Astrocyte (in vitro differentiated cells and primary cell): ENCODE data around the gene FAM120AOS. TPM values are rescaled to one million over a fixed set of nuclear protein-coding genes. Genes with fewer than 3 reads are reported as not detected.

Experiments used
- DNase-seq: peaks from one replicate; pipeline ENCODE4 v3.0.0-alpha.2; 2010; ENCODE audit warnings: low read depth
- FAIRE-seq: peaks from 2 replicates; lab custom pipeline; 2011; peaks lifted over from hg19 to GRCh38; lab: Jason Lieb, UNC
- H2AFZ ChIP-seq: 2 replicates; pipeline ENCODE4 v1.6.0; 2012; ENCODE audit warnings: low read depth, low read length, inconsistent platforms
- H3K27ac ChIP-seq: 2 replicates; pipeline ENCODE4 v1.5.1; 2011; ENCODE audit warnings: low read depth, low read length, inconsistent platforms
- H3K27me3 ChIP-seq: 2 replicates; pipeline ENCODE4 v1.6.0; 2011; ENCODE audit warnings: low read length, inconsistent platforms; ENCODE audit not compliant: insufficient read depth
- H3K36me3 ChIP-seq: 2 replicates; pipeline ENCODE4 v1.5.1; 2011; ENCODE audit warnings: low read length, inconsistent platforms; ENCODE audit not compliant: insufficient read depth
- H3K4me1 ChIP-seq: 2 replicates; pipeline ENCODE4 v1.5.1; 2011; ENCODE audit warnings: low read length, inconsistent platforms; ENCODE audit not compliant: insufficient read depth
- H3K4me2 ChIP-seq: 2 replicates; pipeline ENCODE4 v1.6.0; 2012; ENCODE audit warnings: low read length, inconsistent platforms
- H3K4me3 ChIP-seq: 2 replicates; pipeline ENCODE4 v1.5.1; 2011; ENCODE audit warnings: low read depth, mild to moderate bottlenecking, low read length, inconsistent platforms; ENCODE audit not compliant: insufficient read depth
- H3K79me2 ChIP-seq: 2 replicates; pipeline ENCODE4 v1.6.0; 2012; ENCODE audit warnings: mild to moderate bottlenecking, low read length, inconsistent platforms; ENCODE audit not compliant: insufficient read depth
- H3K9ac ChIP-seq: 2 replicates; pipeline ENCODE4 v1.6.0; 2012; ENCODE audit warnings: mild to moderate bottlenecking, low read length, inconsistent platforms
- H3K9me3 ChIP-seq: 2 replicates; pipeline ENCODE4 v1.5.1; 2012; ENCODE audit warnings: low read depth, mild to moderate bottlenecking, low read length, inconsistent platforms; ENCODE audit not compliant: insufficient read depth
- H4K20me1 ChIP-seq: 2 replicates; pipeline ENCODE4 v1.6.0; 2012; ENCODE audit warnings: low read length, inconsistent platforms; ENCODE audit not compliant: insufficient read depth
- H3K27ac Mint-ChIP-seq: one replicate; pipeline ENCODE4 v1.8.0; 2021; ENCODE audit warnings: mild to moderate bottlenecking, mixed read lengths; ENCODE audit not compliant: unreplicated experiment
- H3K27me3 Mint-ChIP-seq: one replicate; pipeline ENCODE4 v1.8.0; 2021; ENCODE audit warnings: low read depth, mixed read lengths; ENCODE audit not compliant: unreplicated experiment
- H3K36me3 Mint-ChIP-seq: one replicate; pipeline ENCODE4 v1.8.0; 2021; ENCODE audit warnings: low read depth, mixed read lengths; ENCODE audit not compliant: unreplicated experiment
- H3K4me1 Mint-ChIP-seq: one replicate; pipeline ENCODE4 v1.8.0; 2021; ENCODE audit warnings: low read depth, mixed read lengths; ENCODE audit not compliant: unreplicated experiment
- H3K4me3 Mint-ChIP-seq: one replicate; pipeline ENCODE4 v1.8.0; 2021; ENCODE audit warnings: mild to moderate bottlenecking, moderate library complexity, mixed read lengths; ENCODE audit not compliant: unreplicated experiment
- H3K9me3 Mint-ChIP-seq: one replicate; pipeline ENCODE4 v1.8.0; 2021; ENCODE audit warnings: mild to moderate bottlenecking, mixed read lengths; ENCODE audit not compliant: unreplicated experiment
- CTCF ChIP-seq: IDR thresholded peaks from 2 replicates; pipeline ENCODE4 v1.5.1; 2011; ENCODE audit warnings: low read depth, mild to moderate bottlenecking, inconsistent platforms, low read length, moderate library complexity; ENCODE audit not compliant: insufficient read depth
- EZH2 ChIP-seq: IDR thresholded peaks from 2 replicates; pipeline ENCODE4 v1.6.1; 2012; ENCODE audit warnings: mild to moderate bottlenecking, low read length, inconsistent platforms; ENCODE audit not compliant: insufficient read depth
- total RNA-seq: library from RNA; stranded (reverse); gene quantifications from 2 replicates; pipeline ENCODE4 v1.2.1, GENCODE V29; 2021

FAM120AOS gene
- total RNA-seq, 1 donor from 2014 or later = 29.7 TPM

DNA sequence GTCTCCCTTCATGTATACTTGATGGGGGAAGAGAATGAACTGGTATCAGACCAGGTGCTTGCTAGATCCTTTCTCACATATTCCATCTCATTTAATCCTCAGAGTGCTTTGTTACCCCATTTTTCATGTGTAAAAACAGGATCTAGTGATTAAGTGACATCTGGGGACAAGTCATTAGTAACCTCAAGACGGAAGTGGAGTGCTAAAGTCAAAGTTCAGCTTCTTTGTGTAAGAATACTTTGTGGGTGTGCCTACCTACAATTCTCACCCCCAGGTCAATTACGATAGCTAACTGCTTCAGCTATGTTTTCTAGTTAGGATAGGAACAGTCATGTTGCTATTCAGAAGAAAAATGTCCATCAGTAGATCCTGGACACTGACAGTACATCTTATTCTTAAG lies 3.1 kb upstream of the FAM120AOS start:
- H3K36me3 Mint-ChIP-seq = peaks cover 2% of the 10 kb centered on the region
- TF ChIP-seq EZH2 (no peak), CTCF (no peak)
- H3K9me3 Mint-ChIP-seq = no peaks in the 10 kb centered on the region
- Histone ChIP-seq H3K9ac (no peak overlapping the region), H3K4me3 (no peak overlapping the region), H3K27ac (no peak overlapping the region), H2AFZ (no peak overlapping the region), H3K27me3 (no peaks in the 10 kb centered on the region), H3K4me2 (no peak overlapping the region), H4K20me1 (peaks cover 79% of the 10 kb centered on the region), H3K4me1 (peaks cover 6% of the 10 kb centered on the region), H3K9me3 (no peaks in the 10 kb centered on the region), H3K79me2 (peaks cover 97% of the 10 kb centered on the region), H3K36me3 (no peaks in the 10 kb centered on the region)
- no peaks in the 10 kb centered on the region for H3K27me3 Mint-ChIP-seq
- H3K4me3 Mint-ChIP-seq = no peak overlapping the region
- no peak for DNase-seq
- peaks cover 20% of the 10 kb centered on the region for H3K4me1 Mint-ChIP-seq
- FAIRE-seq = no peak
- H3K27ac Mint-ChIP-seq = no peak overlapping the region

DNA sequence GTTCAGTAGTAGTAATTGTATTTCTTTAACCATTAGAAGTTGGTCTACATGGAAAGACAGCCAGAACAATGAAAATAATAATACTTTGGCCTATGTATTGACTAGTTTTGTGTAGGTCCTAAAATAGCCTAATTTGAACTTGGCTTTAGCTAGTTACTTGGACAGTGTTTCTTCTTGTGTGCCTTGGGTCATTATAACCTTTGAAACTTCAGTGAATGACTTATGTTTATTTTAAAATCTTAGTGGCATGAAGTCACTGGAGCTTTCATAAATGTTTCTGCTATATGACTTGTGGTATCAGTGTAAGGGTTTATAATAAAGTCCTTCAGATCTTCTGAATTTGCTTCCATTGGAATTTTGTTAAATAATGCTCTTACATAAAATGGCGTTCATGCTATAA lies 2.6 kb upstream of the FAM120AOS start:
- H3K27ac ChIP-seq = no peak overlapping the region
- H3K27me3 ChIP-seq = no peaks in the 10 kb centered on the region
- no peak overlapping the region for H3K9ac ChIP-seq
- no peaks in the 10 kb centered on the region for H3K9me3 Mint-ChIP-seq
- FAIRE-seq (no peak), DNase-seq (no peak)
- H3K79me2 ChIP-seq = peaks cover 95% of the 10 kb centered on the region
- no peak overlapping the region for H3K4me3 Mint-ChIP-seq
- H3K4me2 ChIP-seq = no peak overlapping the region
- H3K36me3 ChIP-seq = no peaks in the 10 kb centered on the region
- H3K27me3 Mint-ChIP-seq = no peaks in the 10 kb centered on the region
- no peak overlapping the region for H3K27ac Mint-ChIP-seq
- H3K4me1 ChIP-seq = peaks cover 6% of the 10 kb centered on the region
- peaks cover 20% of the 10 kb centered on the region for H3K4me1 Mint-ChIP-seq
- TF ChIP-seq CTCF (no peak), EZH2 (no peak)
- H2AFZ ChIP-seq = no peak overlapping the region
- H3K4me3 ChIP-seq = no peak overlapping the region
- H3K9me3 ChIP-seq = no peaks in the 10 kb centered on the region
- H4K20me1 ChIP-seq = peaks cover 77% of the 10 kb centered on the region
- peaks cover 2% of the 10 kb centered on the region for H3K36me3 Mint-ChIP-seq

DNA sequence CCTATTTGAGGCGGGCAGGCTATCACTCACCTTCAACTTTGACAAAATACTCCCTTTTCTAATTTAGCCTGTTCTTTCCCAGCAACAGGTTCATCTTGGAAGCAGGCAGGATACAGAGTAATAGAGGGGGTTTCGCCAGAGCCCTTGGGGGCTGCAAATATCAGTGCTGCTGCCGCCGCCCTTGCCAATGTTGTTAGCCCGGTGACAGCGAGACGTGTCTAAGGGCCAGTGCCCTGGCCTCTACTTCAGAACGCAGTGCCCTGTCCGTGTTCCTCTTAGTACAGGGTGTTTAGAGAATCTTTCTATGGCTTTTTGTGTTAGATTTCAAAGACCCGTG lies 703 bp downstream of the FAM120AOS start:
- H3K4me3 Mint-ChIP-seq = peak overlapping the region; percentile 95
- H3K9ac ChIP-seq = peak overlapping the region; percentile 89
- peaks cover 81% of the 10 kb centered on the region for H3K79me2 ChIP-seq
- H3K4me1 ChIP-seq = peaks cover 15% of the 10 kb centered on the region
- H3K4me2 ChIP-seq = peak overlapping the region; percentile 93
- no peaks in the 10 kb centered on the region for H3K27me3 ChIP-seq
- peaks cover 6% of the 10 kb centered on the region for H3K36me3 ChIP-seq
- H3K27me3 Mint-ChIP-seq = no peaks in the 10 kb centered on the region
- peaks cover 7% of the 10 kb centered on the region for H3K36me3 Mint-ChIP-seq
- H2AFZ ChIP-seq = peak overlapping the region; percentile 69
- H4K20me1 ChIP-seq = peaks cover 53% of the 10 kb centered on the region
- no peaks in the 10 kb centered on the region for H3K9me3 Mint-ChIP-seq
- peak overlapping the region; percentile 60 for H3K27ac Mint-ChIP-seq
- no peak for DNase-seq
- FAIRE-seq = no peak
- H3K4me1 Mint-ChIP-seq = peaks cover 15% of the 10 kb centered on the region
- no peak for TF ChIP-seq EZH2
- TF ChIP-seq CTCF = no peak
- H3K9me3 ChIP-seq = no peaks in the 10 kb centered on the region
- peak overlapping the region; percentile 79 for H3K4me3 ChIP-seq
- H3K27ac ChIP-seq = peak overlapping the region; percentile 72
